Tongue (tissue), 3 donors: Measurements from ENCODE around the gene TBC1D3I. TPM values are rescaled to one million over a fixed set of nuclear protein-coding genes. Genes with fewer than 3 reads are reported as not detected.

Experiments
- DNase-seq: peaks from one replicate; pipeline ENCODE4 v3.0.0-alpha.2; 2015
- small RNA-seq: library from RNA; depleted of rRNA; stranded (forward); fragments of <200 nt; gene quantifications from one replicate; pipeline ENCODE3, GENCODE V24; 2014; ENCODE audit warnings: low replicate concordance
- total RNA-seq: library from RNA; depleted of rRNA; stranded (reverse); fragments of >200 nt; gene quantifications from one replicate; pipeline ENCODE4 v1.2.3, GENCODE V29; 2014

Gene TBC1D3I
- total RNA-seq, 1 donor from 2014 or later = 0.41 TPM

DNA sequence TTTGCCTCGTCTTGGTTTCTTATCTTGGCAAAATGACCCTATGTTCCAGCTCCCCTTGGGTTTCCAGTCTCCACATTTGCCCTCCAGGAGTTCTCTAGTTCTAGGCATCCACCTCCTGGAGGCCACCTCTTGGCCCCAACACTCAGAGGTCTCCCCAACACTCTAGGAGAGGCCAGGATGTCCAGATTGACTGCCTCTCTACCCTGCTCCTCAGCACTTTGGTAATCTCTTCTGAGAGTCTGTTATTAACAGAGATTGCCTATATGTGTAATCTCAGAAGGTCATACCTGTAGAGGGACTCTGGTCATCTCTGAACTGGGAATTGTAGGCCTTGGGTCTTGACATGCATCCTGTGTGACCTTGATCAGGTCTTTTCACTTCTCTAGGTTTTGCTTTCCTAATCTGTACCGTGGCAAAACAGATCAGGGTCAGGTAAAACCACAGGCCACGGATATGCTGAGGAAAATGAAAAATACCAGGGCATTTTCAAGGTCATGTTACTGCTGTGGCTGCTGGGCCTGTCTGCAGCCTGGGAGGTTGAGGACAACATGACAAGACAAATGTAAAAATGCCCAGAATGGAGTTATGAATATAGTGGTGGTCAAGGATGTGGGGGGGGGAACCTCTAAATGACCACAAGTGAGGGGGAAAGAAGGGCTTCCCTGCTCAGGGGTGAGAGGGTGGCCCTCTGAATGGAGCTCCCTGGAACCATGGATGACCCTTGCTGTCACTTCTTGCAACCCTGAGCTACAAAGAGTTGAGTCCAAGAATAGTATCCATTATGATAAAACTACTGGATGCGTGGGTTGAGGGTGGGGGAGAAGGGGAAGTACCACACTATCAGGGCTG lies 58.5 kb downstream of the TBC1D3I start:
- DNase-seq = no peak

DNA sequence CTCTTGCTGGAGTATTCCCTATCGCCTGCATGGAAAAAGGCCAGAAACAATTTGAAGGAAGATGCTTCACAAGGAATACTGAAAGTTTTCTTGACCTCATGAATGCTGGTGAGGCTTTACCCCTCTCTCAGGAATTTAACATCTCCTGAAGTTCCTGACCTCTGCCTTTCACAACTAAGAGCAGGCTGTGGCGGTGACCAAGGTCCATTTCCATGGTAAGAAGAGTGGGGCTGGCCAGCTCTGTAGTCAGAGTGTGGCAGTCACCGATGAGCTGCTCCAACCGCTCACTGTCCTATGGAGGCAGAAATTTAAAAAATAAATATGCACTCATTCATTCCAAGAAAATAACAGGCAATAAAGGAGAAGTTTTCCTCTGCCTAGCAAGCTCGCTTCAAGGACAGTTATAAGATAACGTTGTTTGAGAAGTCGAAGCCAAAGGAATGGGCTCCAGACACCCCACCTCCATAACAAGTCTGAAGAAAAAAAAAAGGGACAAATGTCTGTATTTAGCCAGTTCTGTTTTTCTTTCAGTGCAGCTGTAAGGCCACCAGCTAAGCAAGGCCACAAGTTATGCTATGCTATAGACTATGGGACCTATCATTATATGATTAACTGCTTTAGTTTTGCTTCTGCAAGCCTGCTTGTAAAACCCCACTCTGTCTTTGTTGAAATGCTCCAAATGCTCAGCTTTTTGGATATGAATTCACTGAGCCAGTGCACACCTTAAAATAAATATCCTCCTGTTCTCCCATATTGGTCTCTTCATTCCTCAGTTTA lies 59.5 kb downstream of the TBC1D3I start:
- no peak for DNase-seq

Small RNA genes within 50 kb of the gene (small RNA-seq; reads per million reads assigned to genes)
- gene AC243829.3 (not detected), gene AC243829.6 (not detected), gene RF00019 (not detected)

Other genes with a start within 250 kb of the TBC1D3I start
- gene CCL23, start 246.6 kb downstream of the TBC1D3I start, total RNA-seq = not detected
- not detected for gene CCL18, start 200.3 kb downstream of the TBC1D3I start, total RNA-seq
- 2.8 TPM for gene CCL3, start 174.4 kb downstream of the TBC1D3I start, total RNA-seq
- 2.7 TPM for gene CCL4, start 160.7 kb downstream of the TBC1D3I start, total RNA-seq
- gene TBC1D3B, start 87.9 kb downstream of the TBC1D3I start, total RNA-seq = 3.3 TPM
- gene CCL3L1, start 67.8 kb downstream of the TBC1D3I start, total RNA-seq = 0.31 TPM
- 3.7 TPM for gene CCL4L2, start 53.5 kb downstream of the TBC1D3I start, total RNA-seq
- 0.41 TPM for gene TBC1D3G, start 59.3 kb upstream of the TBC1D3I start, total RNA-seq
- gene TBC1D3H, start 123.9 kb upstream of the TBC1D3I start, total RNA-seq = 2.8 TPM
- 23.1 TPM for gene ZNHIT3, start 222.1 kb upstream of the TBC1D3I start, total RNA-seq